Activated T-helper 1 cell treated with anti-CD3 and anti-CD28 coated beads, Interleukin-12 subunit alpha, Interleukin-12 subunit beta, Interleukin-2, Interleukin-4 antibody, amounts not matched to agents 30 ng/mL and 10 ng/mL and 1 ng/mL, durations not matched to agents 14 hours and 24 hours and 36 hours (primary cell): ENCODE data around the gene THBS2. TPM values are rescaled to one million over a fixed set of nuclear protein-coding genes. Genes with fewer than 3 reads are reported as not detected.

Experiments
- DNase-seq: peaks from one replicate; pipeline ENCODE4 v3.0.0; 2021; ENCODE audit warnings: low spot score
- H3K27ac Mint-ChIP-seq: one replicate; pipeline ENCODE4 v1.8.0; 2021; ENCODE audit warnings: mild to moderate bottlenecking, mixed read lengths
- H3K27me3 Mint-ChIP-seq: one replicate; pipeline ENCODE4 v1.8.0; 2022; ENCODE audit warnings: mild to moderate bottlenecking, moderate library complexity, mixed read lengths; ENCODE audit not compliant: insufficient read depth
- H3K36me3 Mint-ChIP-seq: one replicate; pipeline ENCODE4 v1.8.0; 2021; ENCODE audit warnings: low read depth, mixed read lengths
- H3K4me1 Mint-ChIP-seq: one replicate; pipeline ENCODE4 v1.8.0; 2021; ENCODE audit warnings: low read depth, mixed read lengths
- H3K4me3 Mint-ChIP-seq: one replicate; pipeline ENCODE4 v1.8.0; 2021; ENCODE audit warnings: mild to moderate bottlenecking, moderate library complexity, mixed read lengths
- H3K9me3 Mint-ChIP-seq: one replicate; pipeline ENCODE4 v1.8.0; 2021; ENCODE audit warnings: mixed read lengths
- intact Hi-C: fragments of 100-400 bp; cut with micrococcal nuclease; formaldehyde crosslinking; loops from one replicate; pipeline ENCODE4 v1.15.1; 2024
- total RNA-seq: library from RNA; stranded (reverse); gene quantifications from 2 replicates; pipeline ENCODE4 v1.2.3, GENCODE V29; 2022

Gene THBS2
- total RNA-seq, 1 donor from 2014 or later = not detected

DNA sequence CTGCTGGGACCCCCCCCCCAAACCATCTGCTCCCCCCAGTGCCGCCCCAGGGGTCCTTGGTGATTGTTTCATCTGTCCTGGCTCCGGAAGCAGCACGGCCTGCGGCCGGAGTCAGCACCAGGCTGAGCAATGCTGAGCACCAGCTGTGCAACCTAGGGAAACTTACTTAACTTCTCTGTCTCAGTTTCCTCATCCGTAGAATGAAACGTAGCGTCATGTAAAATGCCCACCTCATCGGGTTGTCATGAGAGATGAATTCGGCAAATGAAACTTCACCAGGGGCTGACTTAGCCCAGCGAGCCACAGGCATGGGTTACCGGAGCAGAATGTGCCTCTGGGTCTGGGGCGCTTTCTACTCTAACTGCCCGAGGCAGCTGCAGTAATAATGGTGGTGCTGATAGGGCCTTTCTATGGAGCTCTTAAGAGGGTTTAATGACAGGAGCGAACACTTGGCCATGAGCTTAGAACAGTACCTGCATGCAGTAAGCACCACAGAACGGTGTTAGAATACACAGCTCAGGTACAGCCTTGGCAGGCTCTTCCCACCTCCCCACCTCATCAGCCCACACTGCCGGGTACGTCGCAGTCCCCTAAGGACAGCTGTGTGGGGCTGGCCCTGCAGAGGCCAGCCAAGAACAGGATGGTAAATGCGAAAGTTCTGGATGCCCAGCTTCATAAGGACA is 1.7 kb downstream of the THBS2 start:
- no peaks in the 10 kb centered on the region for H3K36me3 Mint-ChIP-seq
- H3K27ac Mint-ChIP-seq = no peak overlapping the region
- H3K9me3 Mint-ChIP-seq = peaks cover 11% of the 10 kb centered on the region
- H3K4me1 Mint-ChIP-seq = peaks cover 5% of the 10 kb centered on the region
- intact Hi-C loops = no loop called here
- no peak overlapping the region for H3K4me3 Mint-ChIP-seq
- no peak for DNase-seq
- peaks cover 41% of the 10 kb centered on the region for H3K27me3 Mint-ChIP-seq

DNA sequence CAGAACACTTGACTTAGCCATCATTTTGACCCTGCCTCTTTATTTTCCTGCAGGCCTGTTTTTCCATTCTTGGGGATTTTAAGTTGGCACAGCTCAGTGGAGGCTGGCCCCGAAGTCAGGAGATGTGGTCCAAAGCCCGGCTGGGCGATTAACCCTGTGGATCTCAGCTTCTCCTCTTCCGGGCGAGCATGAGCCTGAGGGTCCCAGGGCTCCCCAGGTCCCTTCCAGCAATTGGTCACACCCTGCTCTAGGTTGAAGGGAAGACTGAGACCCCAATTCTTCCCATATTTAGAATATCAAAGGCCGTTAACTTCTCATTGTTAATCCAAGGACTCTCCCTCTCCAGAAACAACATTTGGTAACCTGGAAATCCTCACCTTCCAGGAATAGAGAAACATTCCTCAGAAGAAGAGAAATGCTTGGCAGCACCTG is 2.3 kb downstream of the THBS2 start:
- Mint-ChIP-seq H3K4me3 (no peak overlapping the region), H3K27ac (no peak overlapping the region), H3K36me3 (no peaks in the 10 kb centered on the region), H3K9me3 (peaks cover 11% of the 10 kb centered on the region), H3K27me3 (peaks cover 41% of the 10 kb centered on the region), H3K4me1 (peaks cover 5% of the 10 kb centered on the region)
- intact Hi-C loops = no loop called here
- DNase-seq = no peak

DNA sequence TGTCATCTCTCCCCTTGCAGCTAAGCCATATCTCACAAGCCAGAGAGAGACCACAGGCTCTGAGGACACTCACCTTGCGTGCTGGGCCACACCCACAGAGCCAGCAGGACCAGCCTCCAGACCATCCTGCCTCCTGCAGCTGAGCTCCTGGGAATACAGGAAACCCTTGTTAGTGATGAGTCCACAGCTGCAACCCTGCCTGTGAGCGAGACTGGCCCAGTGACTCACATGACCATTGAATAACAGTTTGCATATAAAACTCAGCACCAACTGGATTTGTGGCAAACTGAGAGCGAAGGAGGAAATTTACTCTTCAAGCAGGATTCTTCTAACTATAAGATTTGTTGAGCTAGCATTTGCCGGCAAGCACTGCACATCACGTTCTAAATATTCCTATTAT is 3.0 kb downstream of the THBS2 start:
- no peaks in the 10 kb centered on the region for H3K36me3 Mint-ChIP-seq
- no peak for DNase-seq
- H3K27me3 Mint-ChIP-seq = peaks cover 41% of the 10 kb centered on the region
- H3K27ac Mint-ChIP-seq = no peak overlapping the region
- peaks cover 11% of the 10 kb centered on the region for H3K9me3 Mint-ChIP-seq
- H3K4me1 Mint-ChIP-seq = peaks cover 5% of the 10 kb centered on the region
- intact Hi-C loops = no loop called here
- H3K4me3 Mint-ChIP-seq = no peak overlapping the region

DNA sequence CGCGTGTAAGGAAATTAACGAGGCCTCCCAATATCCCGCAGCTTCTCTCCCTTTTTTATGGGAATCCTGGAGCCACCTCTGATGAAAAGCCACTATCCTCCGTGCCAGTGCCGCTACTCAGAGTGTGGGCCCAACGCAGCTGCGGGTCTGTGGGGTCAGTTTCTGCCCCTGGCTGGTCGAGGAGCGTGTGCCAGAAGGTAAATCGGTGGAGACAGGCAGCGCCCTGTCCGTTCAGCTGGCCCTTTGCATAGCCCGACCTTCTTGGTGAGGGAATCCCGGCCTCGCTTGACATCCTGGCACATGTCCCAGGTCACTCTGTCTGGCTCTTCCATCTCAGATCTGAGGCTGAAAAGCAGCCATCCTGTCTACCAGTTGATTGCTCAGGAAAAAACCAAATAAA is 4.6 kb downstream of the THBS2 start:
- Mint-ChIP-seq H3K27me3 (peaks cover 30% of the 10 kb centered on the region), H3K27ac (no peak overlapping the region)
- no peak for DNase-seq

DNA sequence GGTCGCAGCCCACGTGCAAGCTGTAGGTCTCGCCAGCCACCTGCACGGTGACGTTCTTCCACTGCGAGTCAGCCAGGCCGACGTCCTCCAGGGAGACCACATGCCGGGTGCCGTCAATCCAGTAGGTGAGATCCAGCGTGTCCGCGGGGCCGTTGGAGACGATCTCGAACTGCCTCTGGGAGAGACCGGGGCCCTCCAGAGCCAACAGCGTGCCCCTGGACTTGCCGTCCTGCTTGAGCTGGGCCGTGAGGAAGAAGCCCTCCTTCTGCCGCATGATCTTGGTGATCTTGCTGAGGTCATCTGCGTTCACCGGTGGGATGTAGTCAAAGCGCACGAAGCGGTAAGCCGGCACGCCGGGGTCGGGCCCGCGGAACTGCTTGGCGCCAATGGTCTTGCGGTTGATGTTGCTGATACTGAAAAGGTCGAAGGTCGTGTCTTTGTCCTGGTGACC is 5.1 kb downstream of the THBS2 start:
- Mint-ChIP-seq H3K4me3 (no peak overlapping the region), H3K27me3 (peaks cover 25% of the 10 kb centered on the region), H3K9me3 (peaks cover 11% of the 10 kb centered on the region), H3K4me1 (peaks cover 5% of the 10 kb centered on the region), H3K27ac (no peak overlapping the region), H3K36me3 (no peaks in the 10 kb centered on the region)
- intact Hi-C loops = no loop called here
- DNase-seq = no peak

More for the DNA sequence above, 4.6 kb downstream of the THBS2 start:
- no peak overlapping the region for H3K4me3 Mint-ChIP-seq
- intact Hi-C loops = no loop called here
- no peaks in the 10 kb centered on the region for H3K36me3 Mint-ChIP-seq
- peaks cover 11% of the 10 kb centered on the region for H3K9me3 Mint-ChIP-seq
- H3K4me1 Mint-ChIP-seq = peaks cover 5% of the 10 kb centered on the region

GRCh38 chr6:169247991-169248390 is 5.7 kb downstream of the THBS2 start:
- H3K4me1 Mint-ChIP-seq = no peaks in the 10 kb centered on the region
- no peaks in the 10 kb centered on the region for H3K36me3 Mint-ChIP-seq
- H3K9me3 Mint-ChIP-seq = peaks cover 11% of the 10 kb centered on the region
- peaks cover 20% of the 10 kb centered on the region for H3K27me3 Mint-ChIP-seq
- intact Hi-C loops = no loop called here
- peak overlapping the region; percentile 18 for H3K27ac Mint-ChIP-seq
- no peak for DNase-seq
- no peak overlapping the region for H3K4me3 Mint-ChIP-seq

DNA sequence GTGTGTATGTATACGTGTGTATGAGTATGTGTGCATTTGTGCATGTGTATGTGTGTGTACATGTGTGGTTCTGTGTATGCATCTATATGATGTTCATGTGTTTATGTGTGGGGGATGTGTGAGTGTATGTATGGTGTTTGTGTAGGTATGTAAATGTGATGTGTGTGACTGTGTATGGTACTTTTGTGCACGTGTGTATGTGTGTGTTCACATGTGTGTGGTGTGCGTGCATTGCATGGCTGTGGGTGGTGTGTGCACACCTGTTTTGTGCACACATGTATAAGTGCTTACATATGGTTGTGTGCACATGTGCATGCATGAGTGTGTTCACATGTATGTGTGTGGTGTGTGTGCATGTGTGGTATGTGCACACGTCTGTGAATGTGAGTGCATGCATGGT is 6.2 kb downstream of the THBS2 start:
- Mint-ChIP-seq H3K4me1 (no peaks in the 10 kb centered on the region), H3K27ac (no peak overlapping the region), H3K4me3 (no peak overlapping the region), H3K9me3 (peaks cover 11% of the 10 kb centered on the region), H3K36me3 (no peaks in the 10 kb centered on the region), H3K27me3 (peaks cover 14% of the 10 kb centered on the region)
- intact Hi-C loops = no loop called here
- DNase-seq = no peak

DNA sequence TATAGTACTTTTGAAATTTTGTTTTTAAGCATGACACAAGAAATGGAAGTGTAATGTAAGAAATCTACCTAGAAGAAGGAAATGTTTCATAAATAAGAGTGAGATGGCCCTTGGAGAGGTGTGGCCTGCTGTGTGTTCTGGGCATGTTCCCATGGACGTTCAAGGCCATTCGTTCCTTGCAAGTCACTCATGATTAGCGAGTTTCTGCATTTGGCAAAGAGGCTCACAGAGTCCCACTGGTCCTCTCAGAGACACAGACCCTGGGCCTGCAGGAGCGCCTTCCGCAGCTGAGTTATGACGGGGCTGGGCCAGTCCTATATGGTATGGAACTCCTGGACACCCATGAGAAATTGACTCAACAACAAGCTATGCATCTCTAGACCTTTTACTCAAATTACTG is 7.2 kb downstream of the THBS2 start:
- peaks cover 11% of the 10 kb centered on the region for H3K9me3 Mint-ChIP-seq
- no peak overlapping the region for H3K4me3 Mint-ChIP-seq
- DNase-seq = no peak
- H3K27me3 Mint-ChIP-seq = peaks cover 6% of the 10 kb centered on the region
- no peaks in the 10 kb centered on the region for H3K4me1 Mint-ChIP-seq
- intact Hi-C loops = no loop called here
- H3K36me3 Mint-ChIP-seq = no peaks in the 10 kb centered on the region
- H3K27ac Mint-ChIP-seq = no peak overlapping the region

- no peak overlapping the region for H3K4me3 Mint-ChIP-seq
- intact Hi-C loops = no loop called here
- H3K27me3 Mint-ChIP-seq = no peaks in the 10 kb centered on the region
- H3K27ac Mint-ChIP-seq = no peak overlapping the region
- H3K9me3 Mint-ChIP-seq = peaks cover 11% of the 10 kb centered on the region
- no peaks in the 10 kb centered on the region for H3K4me1 Mint-ChIP-seq
- no peak for DNase-seq
- no peaks in the 10 kb centered on the region for H3K36me3 Mint-ChIP-seq
Observed at GRCh38 chr6:169244684-169245383, 8.8 kb downstream of the THBS2 start.

DNA sequence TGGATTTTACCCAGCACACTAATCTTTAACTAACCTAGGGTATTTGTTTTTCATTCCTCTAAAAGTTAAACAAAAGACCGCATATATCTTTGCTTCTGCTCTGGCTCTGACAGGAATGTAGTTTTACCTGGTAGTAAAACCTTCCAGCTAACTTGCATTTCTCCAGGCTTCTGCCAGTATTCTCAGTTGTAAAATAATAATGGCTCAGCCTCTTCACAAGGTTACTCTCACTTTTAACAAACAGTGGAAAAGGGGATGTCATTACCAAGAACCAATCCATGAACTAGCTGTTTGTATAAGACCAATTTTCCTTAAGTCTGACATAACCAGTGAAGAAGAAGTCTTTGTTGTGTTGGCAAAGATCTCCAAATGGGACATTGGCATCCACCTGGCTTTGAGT is 10.0 kb downstream of the THBS2 start:
- peaks cover 11% of the 10 kb centered on the region for H3K9me3 Mint-ChIP-seq
- no peak overlapping the region for H3K4me3 Mint-ChIP-seq
- no peaks in the 10 kb centered on the region for H3K4me1 Mint-ChIP-seq
- H3K36me3 Mint-ChIP-seq = no peaks in the 10 kb centered on the region
- intact Hi-C loops = no loop called here
- no peak for DNase-seq
- no peaks in the 10 kb centered on the region for H3K27me3 Mint-ChIP-seq
- no peak overlapping the region for H3K27ac Mint-ChIP-seq

DNA sequence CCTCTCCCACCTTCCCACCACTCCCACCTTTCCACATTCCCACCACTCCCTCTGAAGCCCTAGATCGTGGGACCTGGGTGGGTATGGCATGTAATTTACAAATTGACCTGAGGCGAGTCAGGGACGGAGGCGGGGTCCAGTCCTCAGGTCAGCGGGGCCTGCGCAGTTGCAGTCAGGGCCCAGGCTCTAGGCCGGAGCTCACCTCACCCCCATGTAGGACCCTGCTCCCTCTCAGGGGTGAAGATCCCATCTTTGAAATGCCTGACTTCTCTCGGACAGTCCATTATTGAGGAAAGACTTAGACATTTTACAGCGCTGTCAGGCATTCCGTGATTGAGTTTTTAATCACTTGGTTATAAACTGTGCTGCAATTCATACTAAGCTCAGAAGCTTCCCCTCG is 10.5 kb downstream of the THBS2 start:
- no peaks in the 10 kb centered on the region for H3K4me1 Mint-ChIP-seq
- no peaks in the 10 kb centered on the region for H3K36me3 Mint-ChIP-seq
- no peaks in the 10 kb centered on the region for H3K27me3 Mint-ChIP-seq
- H3K27ac Mint-ChIP-seq = no peak overlapping the region
- H3K4me3 Mint-ChIP-seq = no peak overlapping the region
- H3K9me3 Mint-ChIP-seq = peaks cover 11% of the 10 kb centered on the region
- no peak for DNase-seq
- intact Hi-C loops = no loop called here

GRCh38 chr6:169241688-169242350 is 11.8 kb downstream of the THBS2 start:
- H3K36me3 Mint-ChIP-seq = no peaks in the 10 kb centered on the region

More at GRCh38 chr6:169241688-169242350, 11.8 kb downstream of the THBS2 start:
- H3K27me3 Mint-ChIP-seq = no peaks in the 10 kb centered on the region
- no peaks in the 10 kb centered on the region for H3K9me3 Mint-ChIP-seq
- H3K4me1 Mint-ChIP-seq = no peaks in the 10 kb centered on the region
- no peak overlapping the region for H3K4me3 Mint-ChIP-seq
- DNase-seq = no peak
- H3K27ac Mint-ChIP-seq = no peak overlapping the region
- intact Hi-C loops = no loop called here
